Uterus (tissue), 2 donors: Measurements from ENCODE around the gene BIRC7.

Source experiments
- CTCF ChIP-seq, 4 experiments: fragments of 200-600 bp in 2 of 4; fragments of 450-650 bp in 2 of 4; sonication (generic) in 2 of 4; IDR thresholded peaks; one replicate each; pipeline ENCODE4 v1.5.1; 2016 to 2019; ENCODE audit warnings: antibody characterized with exemption in 4 of 4, mild to moderate bottlenecking in 2 of 4, moderate library complexity in 1 of 4
- POLR2A ChIP-seq, 2 donors: fragments of 450-650 bp; IDR thresholded peaks; one replicate each; pipeline ENCODE4 v1.6.1; 2016; ENCODE audit warnings: antibody characterized with exemption in 2 of 2, mild to moderate bottlenecking in 1 of 2, moderate library complexity in 1 of 2

- TF ChIP-seq CTCF (IDR thresholded peaks at IDR 0.05) (no peak), POLR2A (IDR thresholded peaks at IDR 0.05) (no peak)
Measured at GRCh38 chr20:63253438-63254231, 17.9 kb downstream of the BIRC7 start.
